OCI-LY1 (cell line): ENCODE measurements around the gene PUM2.

ENCODE experiments used
- H2AFZ ChIP-seq: fragments of 200-600 bp; sonication (generic), shearing (Covaris generic); 2 replicates; pipeline ENCODE4 v1.6.0; 2014; ENCODE audit warnings: antibody characterized with exemption, mild to moderate bottlenecking, low read length
- H3F3A ChIP-seq: fragments of 200-600 bp; sonication (generic), shearing (Covaris generic); 2 replicates; pipeline ENCODE4 v1.6.0; 2014; ENCODE audit warnings: mild to moderate bottlenecking, antibody characterized with exemption, low read length, moderate library complexity; ENCODE audit not compliant: insufficient read depth
- H3K27ac ChIP-seq: fragments of 200-600 bp; sonication (generic); 2 replicates; pipeline ENCODE4 v1.5.1; 2014; ENCODE audit warnings: low read length, mixed run types, mild to moderate bottlenecking, low read depth; ENCODE audit not compliant: poor library complexity, severe bottlenecking
- H3K27me3 ChIP-seq: fragments of 200-600 bp; sonication (generic); 2 replicates; pipeline ENCODE4 v1.6.0; 2014; ENCODE audit warnings: antibody characterized with exemption, mild to moderate bottlenecking, low read length, moderate library complexity; ENCODE audit not compliant: insufficient read depth
- H3K36me3 ChIP-seq: fragments of 200-600 bp; sonication (generic); 2 replicates; pipeline ENCODE4 v1.6.1; 2014; ENCODE audit warnings: mild to moderate bottlenecking, antibody characterized with exemption, low read length, moderate library complexity, mixed read lengths; ENCODE audit not compliant: insufficient read depth
- H3K4me1 ChIP-seq: fragments of 200-600 bp; sonication (generic); 2 replicates; pipeline ENCODE4 v1.5.1; 2014; ENCODE audit warnings: mild to moderate bottlenecking, low read length, moderate library complexity; ENCODE audit not compliant: insufficient read depth, severe bottlenecking
- H3K4me2 ChIP-seq: fragments of 200-600 bp; sonication (generic), shearing (Covaris generic); 2 replicates; pipeline ENCODE4 v1.6.1; 2014; ENCODE audit warnings: low read length
- H3K4me3 ChIP-seq: fragments of 200-600 bp; sonication (generic); 2 replicates; pipeline ENCODE4 v1.5.1; 2014; ENCODE audit warnings: low read length, low read depth, mild to moderate bottlenecking, mixed read lengths; ENCODE audit not compliant: poor library complexity, severe bottlenecking
- H3K79me2 ChIP-seq: fragments of 200-600 bp; shearing (Covaris generic); 2 replicates; pipeline ENCODE4 v1.6.1; 2016; ENCODE audit warnings: mixed run types, low read length, mixed read lengths; ENCODE audit not compliant: insufficient read depth
- H3K9ac ChIP-seq: fragments of 200-600 bp; sonication (generic), shearing (Covaris generic); 2 replicates; pipeline ENCODE4 v1.6.1; 2014; ENCODE audit warnings: mild to moderate bottlenecking, low read length, mixed read lengths
- H3K9me2 ChIP-seq: fragments of 200-600 bp; sonication (generic), shearing (Covaris generic); 2 replicates; pipeline ENCODE4 v1.6.1; 2014; ENCODE audit warnings: low read depth, mild to moderate bottlenecking, low read length, mixed read lengths
- H3K9me3 ChIP-seq: fragments of 200-600 bp; shearing (Covaris generic); 2 replicates; pipeline ENCODE4 v1.6.1; 2014; ENCODE audit warnings: low read length, mixed read lengths
- H4K20me1 ChIP-seq: fragments of 200-600 bp; sonication (generic), shearing (Covaris generic); 2 replicates; pipeline ENCODE4 v1.6.0; 2016; ENCODE audit warnings: mild to moderate bottlenecking, low read length; ENCODE audit not compliant: insufficient read depth
- EZH2 ChIP-seq: fragments of 200-600 bp; sonication (generic), shearing (Covaris generic); IDR thresholded peaks from 2 replicates; pipeline ENCODE4 v1.8.0; 2017; ENCODE audit warnings: borderline replicate concordance, mixed run types, mild to moderate bottlenecking, antibody characterized with exemption, low read length, moderate library complexity, mixed read lengths
- TF ChIP-seq, protein P1 (sequence below): fragments of 200-600 bp; sonication (generic), shearing (Covaris generic); IDR thresholded peaks from 2 replicates; pipeline ENCODE4 v1.5.1; 2017; ENCODE audit warnings: mild to moderate bottlenecking, antibody characterized with exemption, low read length, moderate library complexity, mixed read lengths

Gene PUM2

DNA sequence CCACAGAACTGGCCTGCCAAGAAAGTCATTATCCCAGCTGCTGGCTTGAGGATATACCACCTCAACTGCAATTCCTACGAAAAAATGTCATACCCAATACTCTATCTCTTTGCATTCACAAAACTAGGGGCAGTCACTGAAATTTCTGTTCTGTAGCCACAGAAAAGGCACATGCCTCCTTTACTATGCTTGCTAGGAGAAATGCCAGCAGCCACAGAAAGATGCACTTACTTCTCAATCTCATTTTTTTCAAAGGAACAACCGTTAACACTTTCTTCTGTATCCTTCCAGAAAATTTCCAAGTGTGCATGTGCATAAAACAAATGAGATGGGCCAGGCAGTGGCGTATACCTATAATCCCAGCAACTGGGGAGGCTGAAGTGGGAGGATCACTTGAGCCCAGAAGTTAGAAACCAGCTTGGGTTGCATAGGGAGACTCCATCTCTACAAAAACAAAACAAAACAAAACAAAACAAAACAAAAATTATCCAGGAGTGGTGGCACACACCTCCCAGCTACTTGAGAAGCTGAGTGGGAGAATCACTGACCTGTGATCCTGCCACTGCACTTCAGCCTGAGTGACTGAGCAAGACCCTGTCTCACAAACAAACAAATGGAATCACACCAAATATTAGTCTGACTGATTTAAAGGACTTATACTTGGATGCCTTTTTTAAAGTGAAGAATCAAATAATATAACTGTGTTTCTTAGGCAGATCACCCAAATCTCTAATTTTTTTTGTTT, 22.4 kb upstream of the PUM2 start:
- Histone ChIP-seq H3K4me3 (no peak overlapping the region), H3K36me3 (no peaks in the 10 kb centered on the region), H3F3A (no peaks in the 10 kb centered on the region), H3K9ac (no peak overlapping the region), H3K79me2 (no peaks in the 10 kb centered on the region), H3K27me3 (peaks cover 4% of the 10 kb centered on the region; the same call in 1 of the 2 replicates), H3K4me2 (no peak overlapping the region), H4K20me1 (no peaks in the 10 kb centered on the region), H3K27ac (no peak overlapping the region), H3K9me2 (no peaks in the 10 kb centered on the region), H3K9me3 (no peaks in the 10 kb centered on the region), H2AFZ (no peak overlapping the region), H3K4me1 (no peaks in the 10 kb centered on the region)
- TF ChIP-seq, protein P1, sequence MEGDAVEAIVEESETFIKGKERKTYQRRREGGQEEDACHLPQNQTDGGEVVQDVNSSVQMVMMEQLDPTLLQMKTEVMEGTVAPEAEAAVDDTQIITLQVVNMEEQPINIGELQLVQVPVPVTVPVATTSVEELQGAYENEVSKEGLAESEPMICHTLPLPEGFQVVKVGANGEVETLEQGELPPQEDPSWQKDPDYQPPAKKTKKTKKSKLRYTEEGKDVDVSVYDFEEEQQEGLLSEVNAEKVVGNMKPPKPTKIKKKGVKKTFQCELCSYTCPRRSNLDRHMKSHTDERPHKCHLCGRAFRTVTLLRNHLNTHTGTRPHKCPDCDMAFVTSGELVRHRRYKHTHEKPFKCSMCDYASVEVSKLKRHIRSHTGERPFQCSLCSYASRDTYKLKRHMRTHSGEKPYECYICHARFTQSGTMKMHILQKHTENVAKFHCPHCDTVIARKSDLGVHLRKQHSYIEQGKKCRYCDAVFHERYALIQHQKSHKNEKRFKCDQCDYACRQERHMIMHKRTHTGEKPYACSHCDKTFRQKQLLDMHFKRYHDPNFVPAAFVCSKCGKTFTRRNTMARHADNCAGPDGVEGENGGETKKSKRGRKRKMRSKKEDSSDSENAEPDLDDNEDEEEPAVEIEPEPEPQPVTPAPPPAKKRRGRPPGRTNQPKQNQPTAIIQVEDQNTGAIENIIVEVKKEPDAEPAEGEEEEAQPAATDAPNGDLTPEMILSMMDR = no peak
- TF ChIP-seq EZH2 = no peak

DNA sequence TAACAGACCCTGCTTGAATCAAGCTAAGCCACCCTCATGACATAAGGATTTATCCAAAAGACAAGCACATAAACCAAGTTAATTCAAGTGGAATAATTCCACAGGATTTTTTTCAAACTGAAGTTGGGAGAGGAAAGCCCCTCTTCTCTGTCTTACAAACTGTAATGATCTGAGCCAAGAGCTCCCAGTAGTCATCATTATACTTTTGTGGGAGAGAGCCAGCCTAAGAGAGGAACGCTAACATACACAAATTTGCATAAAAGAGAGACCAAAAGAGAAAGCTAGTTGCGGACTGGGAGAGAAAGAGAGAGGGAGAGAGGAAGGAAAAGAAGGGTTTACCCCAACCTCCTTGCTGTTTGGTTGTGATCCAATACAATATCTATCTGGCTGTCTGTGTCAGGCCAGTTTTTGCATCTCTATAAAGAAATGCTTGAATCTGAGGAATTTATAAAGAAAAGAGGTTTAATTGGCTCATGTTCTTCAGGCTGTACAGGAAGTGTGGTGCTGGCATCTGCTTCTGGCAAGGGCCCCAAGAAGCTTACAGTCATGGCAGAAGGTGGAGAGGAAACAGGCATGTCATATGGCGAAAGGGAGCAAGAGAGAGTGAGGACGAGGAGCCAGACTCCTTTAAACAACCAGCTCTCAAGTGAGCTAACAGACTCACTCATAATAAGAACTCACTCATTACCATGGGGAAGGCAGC, 20.8 kb upstream of the PUM2 start:
- H3K4me1 ChIP-seq = no peaks in the 10 kb centered on the region
- no peaks in the 10 kb centered on the region for H3K79me2 ChIP-seq
- H3K9ac ChIP-seq = no peak overlapping the region
- H3K4me2 ChIP-seq = no peak overlapping the region
- H3K9me2 ChIP-seq = no peaks in the 10 kb centered on the region
- no peaks in the 10 kb centered on the region; the same call in 1 of the 2 replicates for H3K36me3 ChIP-seq
- H3K9me3 ChIP-seq = no peaks in the 10 kb centered on the region
- no peak overlapping the region for H3K27ac ChIP-seq
- H3K4me3 ChIP-seq = no peak overlapping the region
- H3K27me3 ChIP-seq = peaks cover 4% of the 10 kb centered on the region; the same call in 1 of the 2 replicates
- TF ChIP-seq, protein P1 = no peak
- TF ChIP-seq EZH2 = no peak
- no peak overlapping the region for H2AFZ ChIP-seq
- no peaks in the 10 kb centered on the region for H3F3A ChIP-seq
- no peaks in the 10 kb centered on the region for H4K20me1 ChIP-seq

DNA sequence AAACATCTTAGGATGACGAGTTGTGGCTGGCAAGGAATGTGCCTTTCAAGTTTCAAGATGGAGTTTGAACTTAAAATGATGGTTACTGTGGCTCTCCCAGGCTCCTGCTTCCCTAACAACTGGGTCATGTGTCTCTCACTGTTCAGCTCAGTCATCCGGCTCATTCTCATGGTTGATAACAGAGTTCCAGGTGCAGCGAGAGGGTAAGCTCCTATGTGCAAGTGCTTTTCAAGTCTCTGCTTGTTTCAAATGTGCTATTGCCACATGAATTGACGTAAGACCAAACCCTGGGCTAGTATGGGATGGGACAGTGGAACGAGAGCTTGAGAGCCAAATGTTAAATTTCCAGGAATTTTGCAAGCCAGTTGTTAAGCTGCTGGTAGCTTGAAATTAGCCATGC, 19.5 kb upstream of the PUM2 start:
- Histone ChIP-seq H3K9me2 (no peaks in the 10 kb centered on the region), H3K4me3 (no peak overlapping the region), H3K4me2 (no peak overlapping the region), H3K4me1 (no peaks in the 10 kb centered on the region), H3K27ac (no peak overlapping the region), H3K79me2 (no peaks in the 10 kb centered on the region), H3F3A (no peaks in the 10 kb centered on the region), H3K9me3 (no peaks in the 10 kb centered on the region), H2AFZ (no peak overlapping the region), H3K9ac (no peak overlapping the region), H4K20me1 (no peaks in the 10 kb centered on the region), H3K36me3 (no peaks in the 10 kb centered on the region; the same call in 1 of the 2 replicates), H3K27me3 (peaks cover 4% of the 10 kb centered on the region; the same call in 1 of the 2 replicates)
- TF ChIP-seq, protein P1 = no peak
- no peak for TF ChIP-seq EZH2
